ENCODE results near the gene NFATC2. TPM values are rescaled to one million over a fixed set of nuclear protein-coding genes. Genes with fewer than 3 reads are reported as not detected.

NFATC2 gene
- total RNA-seq, 1 experiment from 2014 or later: 0.61 TPM

GRCh38 chr20:51371720-51372119 lies 170.8 kb downstream of the NFATC2 start:
- no peak overlapping the region for H3T11ph ChIP-seq (ENCODE audit: low read length)
- no peaks in the 10 kb centered on the region for H3K4me1 ChIP-seq (ENCODE audit: insufficient read depth, low read length)
- no peaks in the 10 kb centered on the region for H3K79me2 ChIP-seq (ENCODE audit: insufficient read depth, low read length)
- no peak overlapping the region for H3K4ac ChIP-seq (ENCODE audit: low read depth, low read length)
- Mint-ChIP-seq H3K27ac (no peak overlapping the region), H3K9me3 (no peaks in the 10 kb centered on the region), H3K36me3 (ENCODE audit: insufficient read depth in 1 of 3, low read depth in 3 of 3) (no peaks in the 10 kb centered on the region), H3K4me3 (no peak overlapping the region), H3K27me3 (ENCODE audit: low read depth) (peaks cover 2% of the 10 kb centered on the region), H3K4me1 (peaks cover 16 to 21% of the 10 kb centered on the region in 2 experiments)
- no peak overlapping the region for H3K23ac ChIP-seq (ENCODE audit: insufficient read length, low read depth, low read length)
- no peak overlapping the region for H3K56ac ChIP-seq (ENCODE audit: insufficient read length, low read depth, low read length)
- no peak overlapping the region for H2BK12ac ChIP-seq (ENCODE audit: insufficient read length, low read depth, low read length)
- no peaks in the 10 kb centered on the region for H3K9me3 ChIP-seq (ENCODE audit: control insufficient read depth, low read depth, low read length)
- no peaks in the 10 kb centered on the region; the same call in 1 of the 2 replicates for H3K27me3 ChIP-seq (ENCODE audit: insufficient read depth, low read length)
- no peak overlapping the region for H2AFZ ChIP-seq (ENCODE audit: low read length)
- H3K27ac ChIP-seq (ENCODE audit: insufficient read length, low read depth, low read length): no peak overlapping the region
- no peak overlapping the region for H2BK20ac ChIP-seq (ENCODE audit: low read depth, low read length, poor library complexity, severe bottlenecking)
- DNase-seq: no peak
- no peak overlapping the region for H3K18ac ChIP-seq (ENCODE audit: insufficient read length, low read depth, low read length)
- no peak overlapping the region for H3K4me2 ChIP-seq (ENCODE audit: insufficient read depth, insufficient read length, low read length)
- WGBS (ENCODE audit: extremely low coverage, insufficient read length, low lambda C conversion rate): no CpG with 5 or more reads among the region's 4 CpGs
- H3K23me2 ChIP-seq (ENCODE audit: insufficient read length, low read depth, low read length, poor library complexity, severe bottlenecking): no peaks in the 10 kb centered on the region
- no peak overlapping the region for H2BK5ac ChIP-seq (ENCODE audit: insufficient read length, low read length)
- H3K9ac ChIP-seq (ENCODE audit: extremely low read depth, insufficient read length, low read length): no peak overlapping the region
- H3K14ac ChIP-seq (ENCODE audit: insufficient read depth, low read length): no peak overlapping the region
- no peak overlapping the region for H2BK15ac ChIP-seq (ENCODE audit: low read depth, low read length)
- H4K91ac ChIP-seq (ENCODE audit: insufficient read length, low read depth, low read length): no peak overlapping the region
- no peaks in the 10 kb centered on the region for H4K20me1 ChIP-seq (ENCODE audit: control insufficient read depth, insufficient read depth, insufficient read length)
- H4K5ac ChIP-seq (ENCODE audit: insufficient read length, low read depth, low read length): no peak overlapping the region
- TF ChIP-seq CTCF (conservative IDR thresholded peaks at IDR 0.05): no peak
- H4K8ac ChIP-seq (replicated peaks; ENCODE audit: insufficient read length, low read depth, low read length): no peak overlapping the region
- no peaks in the 10 kb centered on the region for H3K79me1 ChIP-seq (ENCODE audit: insufficient read depth, low read depth, low read length, poor library complexity, severe bottlenecking)
- no peak overlapping the region for H2BK120ac ChIP-seq (ENCODE audit: low read depth, low read length, poor library complexity, severe bottlenecking)
- H2AK5ac ChIP-seq (ENCODE audit: insufficient read length, low read length): no peak overlapping the region
